Kidney epithelial cell (primary cell): ENCODE results near the gene ADAP1. TPM values are rescaled to one million over a fixed set of nuclear protein-coding genes. Genes with fewer than 3 reads are reported as not detected.
"Not testable (repeated sequence)": the region's sequence is repeated elsewhere in the genome, so short reads cannot be mapped to it uniquely, and the experiment has no call there.

ENCODE experiments used
- DNase-seq: peaks from one replicate; pipeline ENCODE4 v3.0.0-alpha.2; 2010; ENCODE audit warnings: low read depth
- H3K27me3 ChIP-seq: 2 replicates; pipeline ENCODE4 v1.6.0; 2011; ENCODE audit warnings: low read length; ENCODE audit not compliant: control insufficient read depth, insufficient read depth
- H3K36me3 ChIP-seq: 2 replicates; pipeline ENCODE4 v1.5.1; 2011; ENCODE audit warnings: low read length; ENCODE audit not compliant: control insufficient read depth, insufficient read depth
- H3K4me3 ChIP-seq: 2 replicates; pipeline ENCODE4 v1.5.1; 2011; ENCODE audit warnings: low read depth, mild to moderate bottlenecking, control low read depth, low read length
- CTCF ChIP-seq: IDR thresholded peaks from 2 replicates; pipeline ENCODE4 v1.5.1; 2011; ENCODE audit warnings: mild to moderate bottlenecking, moderate library complexity, low read length, control low read depth, inconsistent platforms; ENCODE audit not compliant: insufficient read depth, poor library complexity, severe bottlenecking
- total RNA-seq: library from RNA; depleted of rRNA; stranded (reverse); fragments of >200 nt; gene quantifications from 2 replicates; pipeline ENCODE4 v1.2.3, GENCODE V29; 2015

Gene ADAP1
- total RNA-seq, 1 donor from 2014 or later: 14.3 TPM

- no peak for DNase-seq
- no peak for TF ChIP-seq CTCF
- Histone ChIP-seq H3K4me3 (no peak overlapping the region), H3K27me3 (peaks cover 31% of the 10 kb centered on the region), H3K36me3 (peaks cover 2% of the 10 kb centered on the region)
Measured at GRCh38 chr7:966291-967069, 12.0 kb upstream of the ADAP1 start.

- Histone ChIP-seq H3K36me3 (peaks cover 2% of the 10 kb centered on the region), H3K4me3 (no peak overlapping the region), H3K27me3 (peaks cover 37% of the 10 kb centered on the region)
- no peak for TF ChIP-seq CTCF
- no peak for DNase-seq
Measured at GRCh38 chr7:964401-965231, 10.1 kb upstream of the ADAP1 start.

GRCh38 chr7:963236-964078, 9.0 kb upstream of the ADAP1 start:
- TF ChIP-seq CTCF: no peak
- Histone ChIP-seq H3K4me3 (no peak overlapping the region), H3K27me3 (peaks cover 45% of the 10 kb centered on the region), H3K36me3 (peaks cover 2% of the 10 kb centered on the region)
- DNase-seq: no peak

- no peak for TF ChIP-seq CTCF
- no peak for DNase-seq
- H3K36me3 ChIP-seq: peaks cover 1% of the 10 kb centered on the region
Measured at GRCh38 chr7:962401-963081, 8.1 kb upstream of the ADAP1 start.

GRCh38 chr7:961546-962400, 7.3 kb upstream of the ADAP1 start:
- no peak overlapping the region for H3K4me3 ChIP-seq
- peaks cover 1% of the 10 kb centered on the region for H3K36me3 ChIP-seq
- no peak for TF ChIP-seq CTCF
- H3K27me3 ChIP-seq: peaks cover 54% of the 10 kb centered on the region
- DNase-seq: no peak

More at GRCh38 chr7:962401-963081, 8.1 kb upstream of the ADAP1 start:
- peaks cover 53% of the 10 kb centered on the region for H3K27me3 ChIP-seq
- H3K4me3 ChIP-seq: no peak overlapping the region

- not testable (repeated sequence) for DNase-seq, H3K36me3 ChIP-seq, H3K4me3 ChIP-seq
- H3K27me3 ChIP-seq: peaks cover 56% of the 10 kb centered on the region
Measured at GRCh38 chr7:960972-961371, 6.5 kb upstream of the ADAP1 start.
